ENCODE data around the gene C10orf105. TPM values are rescaled to one million over a fixed set of nuclear protein-coding genes. Genes with fewer than 3 reads are reported as not detected.
A peak's percentile ranks its signal among the peaks of the same experiment; 100 is the strongest.

Gene C10orf105
- total RNA-seq, 1 experiment from 2014 or later, result not detected

DNA sequence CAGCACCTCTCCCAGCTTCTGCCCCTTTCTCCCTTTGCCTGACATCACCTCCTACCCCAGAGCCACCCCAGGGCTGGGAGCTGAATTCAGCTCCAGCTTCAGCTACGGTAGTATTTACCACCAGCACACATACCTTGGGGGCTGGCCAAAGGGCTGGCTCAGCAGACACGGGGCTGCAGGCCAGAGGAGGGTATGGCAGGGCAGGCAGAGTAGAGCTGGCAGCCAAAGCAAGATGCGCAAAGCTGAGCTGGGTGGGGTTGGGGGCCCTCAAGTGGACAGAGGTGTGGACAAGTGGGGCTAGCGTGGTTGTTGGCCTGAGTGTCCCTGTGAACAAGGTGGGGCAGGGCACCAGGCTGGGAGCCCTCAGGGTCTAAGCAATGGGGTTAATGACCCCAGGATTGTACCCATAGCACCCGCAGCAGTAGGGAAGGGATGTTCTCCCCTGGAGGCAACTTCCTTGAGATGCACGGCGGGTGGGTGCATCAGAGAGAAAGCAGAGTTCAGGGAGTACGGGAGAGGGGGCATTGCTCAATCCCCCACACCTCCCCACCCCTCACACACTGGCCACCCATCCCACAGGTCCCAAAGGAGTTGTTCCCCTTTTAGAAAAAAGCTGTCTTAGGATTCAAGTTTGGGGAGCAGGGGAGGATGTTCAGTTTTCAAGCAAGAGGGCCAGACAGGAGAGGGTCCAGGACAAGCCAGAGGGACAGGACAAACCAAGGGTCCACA lies 45.8 kb upstream of the C10orf105 start:
- no peaks in the 10 kb centered on the region for H3K9me3 ChIP-seq (ENCODE audit: low read length)
- H3K36me3 ChIP-seq (ENCODE audit: low read depth, low read length), result no peaks in the 10 kb centered on the region
- no peak overlapping the region for H3K4me2 ChIP-seq (ENCODE audit: low read length)
- ATAC-seq (no peak), DNase-seq (peak; percentile 13)
- no peaks in the 10 kb centered on the region for H3F3A ChIP-seq (ENCODE audit: low read length, unreplicated experiment)
- H3K79me2 ChIP-seq (ENCODE audit: low read length), result no peaks in the 10 kb centered on the region
- no peaks in the 10 kb centered on the region for H3K9me2 ChIP-seq (replicated peaks; ENCODE audit: low read length)
- TF ChIP-seq, protein P1, sequence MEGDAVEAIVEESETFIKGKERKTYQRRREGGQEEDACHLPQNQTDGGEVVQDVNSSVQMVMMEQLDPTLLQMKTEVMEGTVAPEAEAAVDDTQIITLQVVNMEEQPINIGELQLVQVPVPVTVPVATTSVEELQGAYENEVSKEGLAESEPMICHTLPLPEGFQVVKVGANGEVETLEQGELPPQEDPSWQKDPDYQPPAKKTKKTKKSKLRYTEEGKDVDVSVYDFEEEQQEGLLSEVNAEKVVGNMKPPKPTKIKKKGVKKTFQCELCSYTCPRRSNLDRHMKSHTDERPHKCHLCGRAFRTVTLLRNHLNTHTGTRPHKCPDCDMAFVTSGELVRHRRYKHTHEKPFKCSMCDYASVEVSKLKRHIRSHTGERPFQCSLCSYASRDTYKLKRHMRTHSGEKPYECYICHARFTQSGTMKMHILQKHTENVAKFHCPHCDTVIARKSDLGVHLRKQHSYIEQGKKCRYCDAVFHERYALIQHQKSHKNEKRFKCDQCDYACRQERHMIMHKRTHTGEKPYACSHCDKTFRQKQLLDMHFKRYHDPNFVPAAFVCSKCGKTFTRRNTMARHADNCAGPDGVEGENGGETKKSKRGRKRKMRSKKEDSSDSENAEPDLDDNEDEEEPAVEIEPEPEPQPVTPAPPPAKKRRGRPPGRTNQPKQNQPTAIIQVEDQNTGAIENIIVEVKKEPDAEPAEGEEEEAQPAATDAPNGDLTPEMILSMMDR (conservative IDR thresholded peaks at IDR 0.05; ENCODE audit: low read depth, low read length), result no peak
- TF ChIP-seq EZH2 (IDR thresholded peaks at IDR 0.05; ENCODE audit: low read length, unreplicated experiment) (no peak), EZH2phosphoT487 (IDR thresholded peaks at IDR 0.05; ENCODE audit: borderline replicate concordance, low read length) (no peak)
- BruUV-seq (replicated peaks), result no TSS peak
- no peak overlapping the region for H3K27ac ChIP-seq (ENCODE audit: low read length)
- H3K4me3 ChIP-seq (ENCODE audit: low read length), result no peak overlapping the region
- intact Hi-C loops (cut with micrococcal nuclease), result loop anchor here (5.0 kb wide), 2 partner anchors 38 to 68 kb away; no protein-coding TSS in a partner anchor
- no peaks in the 10 kb centered on the region for H3K27me3 ChIP-seq (ENCODE audit: low read length)
- no peak overlapping the region for H2AFZ ChIP-seq (ENCODE audit: low read length)
- ChIA-PET CTCF (no interaction called here), POLR2A (ENCODE audit: unreplicated experiment) (interaction anchor here (0.6 to 0.7 kb wide), 2 partner anchors 9 to 518 kb away, joined by 3 to 13 read pairs; no protein-coding TSS in a partner anchor)
- H3K9ac ChIP-seq (ENCODE audit: low read length), result no peak overlapping the region
- peaks cover 32% of the 10 kb centered on the region for H3K4me1 ChIP-seq (ENCODE audit: insufficient read depth, low read length)
- H4K20me1 ChIP-seq (ENCODE audit: low read length), result no peaks in the 10 kb centered on the region

DNA sequence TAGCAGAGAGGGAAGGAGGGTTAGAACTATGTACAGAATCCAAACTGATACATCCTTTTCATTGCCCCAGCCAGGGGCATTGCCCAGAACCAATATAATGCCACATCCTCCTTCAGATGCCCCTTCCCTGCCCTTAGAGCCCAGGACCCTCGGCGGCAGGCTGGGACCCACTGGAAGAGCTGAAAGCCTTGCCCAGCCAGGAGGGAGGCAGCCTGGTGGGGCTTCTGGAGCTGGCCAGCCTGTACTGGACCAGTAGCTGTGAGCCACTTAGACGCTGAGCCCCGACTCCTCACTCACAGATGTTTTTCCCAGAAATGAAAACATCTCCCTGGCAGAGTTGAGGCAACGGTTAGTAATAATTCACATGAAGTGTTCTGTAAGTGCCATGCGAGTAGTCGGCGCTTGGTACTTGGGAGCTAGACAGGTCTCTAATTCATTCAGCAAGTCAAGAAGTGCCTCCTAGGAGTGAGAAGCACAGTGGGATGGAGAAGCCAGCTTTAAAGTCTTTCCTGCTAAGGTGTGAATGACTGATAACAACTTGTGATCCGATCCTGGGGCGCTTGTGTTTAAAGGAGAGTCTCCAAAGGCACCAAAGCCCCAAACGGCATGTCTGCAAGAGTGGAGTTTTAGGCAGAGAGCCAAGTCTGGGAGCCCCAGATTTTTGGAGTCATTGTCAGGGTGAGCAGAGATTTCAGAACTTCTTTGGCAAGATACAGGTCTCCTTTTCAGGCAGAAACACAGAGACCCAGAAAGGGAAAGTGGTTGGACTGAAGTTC lies 44.0 kb upstream of the C10orf105 start:
- intact Hi-C loops (cut with micrococcal nuclease), result no loop called here
- BruUV-seq (replicated peaks), result no TSS peak
- no peaks in the 10 kb centered on the region for H3K9me3 ChIP-seq (ENCODE audit: low read length)
- H3K27me3 ChIP-seq (ENCODE audit: low read length), result no peaks in the 10 kb centered on the region
- no peaks in the 10 kb centered on the region for H4K20me1 ChIP-seq (ENCODE audit: low read length)
- no peak overlapping the region for H2AFZ ChIP-seq (ENCODE audit: low read length)
- H3K79me2 ChIP-seq (ENCODE audit: low read length), result no peaks in the 10 kb centered on the region
- TF ChIP-seq, protein P1 (conservative IDR thresholded peaks at IDR 0.05; ENCODE audit: low read depth, low read length), result no peak
- no peak for TF ChIP-seq EZH2phosphoT487 (IDR thresholded peaks at IDR 0.05; ENCODE audit: borderline replicate concordance, low read length)
- no peak for TF ChIP-seq EZH2 (IDR thresholded peaks at IDR 0.05; ENCODE audit: low read length, unreplicated experiment)
- H3K27ac ChIP-seq (ENCODE audit: low read length), result no peak overlapping the region
- DNase-seq (no peak), ATAC-seq (no peak)
- ChIA-PET POLR2A (ENCODE audit: unreplicated experiment) (no interaction called here), CTCF (no interaction called here)
- H3K9me2 ChIP-seq (replicated peaks; ENCODE audit: low read length), result no peaks in the 10 kb centered on the region
- H3F3A ChIP-seq (ENCODE audit: low read length, unreplicated experiment), result no peaks in the 10 kb centered on the region
- H3K36me3 ChIP-seq (ENCODE audit: low read depth, low read length), result no peaks in the 10 kb centered on the region
- H3K4me1 ChIP-seq (ENCODE audit: insufficient read depth, low read length), result peaks cover 32% of the 10 kb centered on the region
- H3K4me3 ChIP-seq (ENCODE audit: low read length), result no peak overlapping the region
- H3K9ac ChIP-seq (ENCODE audit: low read length), result no peak overlapping the region
- no peak overlapping the region for H3K4me2 ChIP-seq (ENCODE audit: low read length)

DNA sequence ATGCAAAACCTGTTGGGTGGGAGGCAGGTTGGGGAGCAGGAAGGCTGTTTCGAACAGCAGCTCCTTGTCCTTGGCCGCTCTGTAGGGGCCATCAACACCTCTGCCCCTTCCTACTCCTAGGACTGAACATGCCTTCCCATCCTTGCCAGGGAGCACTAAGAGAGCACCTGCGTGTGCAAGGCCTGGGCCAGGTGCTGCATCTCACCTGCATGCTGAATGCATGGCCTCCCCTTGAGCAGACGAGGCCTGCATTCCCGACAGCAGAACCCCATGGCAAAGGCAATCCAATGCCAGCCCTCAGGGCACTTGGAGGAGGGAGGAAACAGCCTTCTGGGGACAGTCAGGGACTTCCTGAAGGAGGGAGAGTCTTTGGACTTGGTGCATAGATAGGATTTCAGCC lies 42.7 kb upstream of the C10orf105 start:
- Histone ChIP-seq H3K79me2 (ENCODE audit: low read length) (no peaks in the 10 kb centered on the region), H3K9ac (ENCODE audit: low read length) (no peak overlapping the region), H2AFZ (ENCODE audit: low read length) (no peak overlapping the region), H3F3A (ENCODE audit: low read length, unreplicated experiment) (no peaks in the 10 kb centered on the region), H3K27ac (ENCODE audit: low read length) (no peak overlapping the region), H3K36me3 (ENCODE audit: low read depth, low read length) (no peaks in the 10 kb centered on the region), H3K4me3 (ENCODE audit: low read length) (no peak overlapping the region), H3K9me3 (ENCODE audit: low read length) (no peaks in the 10 kb centered on the region), H4K20me1 (ENCODE audit: low read length) (no peaks in the 10 kb centered on the region), H3K4me2 (ENCODE audit: low read length) (no peak overlapping the region), H3K4me1 (ENCODE audit: insufficient read depth, low read length) (peaks cover 25% of the 10 kb centered on the region), H3K27me3 (ENCODE audit: low read length) (no peaks in the 10 kb centered on the region), H3K9me2 (replicated peaks; ENCODE audit: low read length) (no peaks in the 10 kb centered on the region)
- CTCF ChIA-PET, result no interaction called here
- intact Hi-C loops (cut with micrococcal nuclease), result no loop called here
- ATAC-seq (no peak), DNase-seq (no peak)
- no peak for TF ChIP-seq EZH2 (IDR thresholded peaks at IDR 0.05; ENCODE audit: low read length, unreplicated experiment)
- TF ChIP-seq EZH2phosphoT487 (IDR thresholded peaks at IDR 0.05; ENCODE audit: borderline replicate concordance, low read length), result no peak
- TF ChIP-seq, protein P1 (conservative IDR thresholded peaks at IDR 0.05; ENCODE audit: low read depth, low read length), result no peak
- POLR2A ChIA-PET (ENCODE audit: unreplicated experiment), result no interaction called here
- no TSS peak for BruUV-seq (replicated peaks)

Measured in PC-3 (cell line).